Panc1 (cell line): ENCODE results near the gene TACC2.

Experiments
- CTCF ChIP-seq: fragments of 450-650 bp; IDR thresholded peaks from 2 replicates; pipeline ENCODE4 v1.5.1; 2017; ENCODE audit warnings: mild to moderate bottlenecking
- POLR2AphosphoS5 ChIP-seq: IDR thresholded peaks from 2 replicates; pipeline ENCODE4 v1.6.1; 2012; ENCODE audit warnings: mild to moderate bottlenecking, low read depth, low read length, moderate library complexity
- SIN3A ChIP-seq: IDR thresholded peaks from 2 replicates; pipeline ENCODE4 v1.6.1; 2012; ENCODE audit warnings: low read depth, mild to moderate bottlenecking, low read length, moderate library complexity, borderline replicate concordance; ENCODE audit not compliant: insufficient read depth
- TCF7L2 ChIP-seq: IDR thresholded peaks from 2 replicates; pipeline ENCODE4 v1.6.1; 2011; ENCODE audit warnings: mild to moderate bottlenecking, low read depth, low read length, inconsistent platforms

- TF ChIP-seq CTCF (no peak), POLR2AphosphoS5 (no peak), SIN3A (no peak), TCF7L2 (no peak)
Measured at GRCh38 chr10:122086416-122087240, 97.7 kb downstream of the TACC2 start.
